Measurements from ENCODE around the gene DPM1. TPM values are rescaled to one million over a fixed set of nuclear protein-coding genes. Genes with fewer than 3 reads are reported as not detected.

The DPM1 gene
- total RNA-seq, 1 donor from 2014 or later, result 33.9 TPM

GRCh38 chr20:50893620-50894019, 64.7 kb downstream of the DPM1 start:
- no peak for ATAC-seq

GRCh38 chr20:50892394-50892793, 65.9 kb downstream of the DPM1 start:
- ATAC-seq, result no peak

GRCh38 chr20:50891138-50891537, 67.2 kb downstream of the DPM1 start:
- peak; percentile 63 for ATAC-seq

GRCh38 chr20:50887576-50887975, 70.8 kb downstream of the DPM1 start:
- no peak for ATAC-seq

- no peak for ATAC-seq
Observed at GRCh38 chr20:50886184-50886790, 72.0 kb downstream of the DPM1 start.

- peak; percentile 37 for ATAC-seq
Observed at GRCh38 chr20:50885781-50886180, 72.6 kb downstream of the DPM1 start.

GRCh38 chr20:50885068-50885467, 73.3 kb downstream of the DPM1 start:
- no peak for ATAC-seq

Other genes starting within 250 kb of the DPM1 start
- 6.5 TPM for gene PARD6B, start 227.0 kb downstream of the DPM1 start, total RNA-seq
- 0.96 TPM for gene BCAS4, start 163.5 kb downstream of the DPM1 start, total RNA-seq
- 42.3 TPM for gene ADNP, start 27.1 kb downstream of the DPM1 start, total RNA-seq
- 4.1 TPM for gene MOCS3, start 286 bp upstream of the DPM1 start, total RNA-seq
- 9.9 TPM for gene KCNG1, start 64.6 kb upstream of the DPM1 start, total RNA-seq